ENCODE data around the gene DMRTC2.
"Not testable (repeated sequence)": the region's sequence is repeated elsewhere in the genome, so short reads cannot be mapped to it uniquely, and the experiment has no call there.

Gene DMRTC2

DNA sequence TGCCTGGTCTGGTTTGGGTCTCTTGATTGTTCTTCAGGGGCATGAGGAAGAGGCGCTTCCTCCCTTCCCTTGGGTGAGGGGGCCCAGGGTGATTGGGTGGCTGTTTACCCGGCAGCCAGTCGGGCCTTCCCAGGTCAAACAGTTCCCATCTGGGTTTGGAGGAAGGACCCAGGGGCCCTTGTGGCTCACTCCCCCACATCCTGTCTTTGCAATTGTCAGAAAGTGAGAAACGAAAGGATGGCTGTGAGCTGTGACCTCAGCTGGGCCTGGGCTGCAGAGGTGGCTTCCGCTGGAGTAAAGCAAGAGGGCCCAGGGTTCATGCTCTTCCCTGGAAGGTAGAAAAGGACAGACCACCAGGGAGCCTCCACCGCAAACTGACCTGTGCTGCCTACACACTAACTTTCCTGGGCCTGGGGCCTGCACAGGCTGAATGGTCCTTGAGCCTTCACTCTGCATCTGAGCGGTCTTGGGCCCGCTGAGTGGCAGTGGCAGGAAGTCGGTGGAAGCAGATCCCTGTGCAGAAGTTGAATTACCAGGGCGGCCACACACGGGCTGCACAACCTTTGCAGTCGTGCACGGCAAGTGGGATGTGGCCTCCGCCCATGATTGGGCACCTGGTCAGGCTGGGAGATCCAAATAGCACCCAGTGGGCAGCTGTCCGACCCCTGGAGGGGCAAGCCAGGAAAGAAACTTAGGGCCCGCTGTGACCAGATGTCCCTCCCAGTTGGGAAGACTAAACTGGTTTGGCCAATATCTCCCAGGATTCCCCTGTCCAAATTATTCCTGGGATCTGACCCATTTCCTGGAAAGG, 26.9 kb downstream of the DMRTC2 start:
- no peak for DNase-seq (ENCODE audit: low read depth in 2 of 2)

DNA sequence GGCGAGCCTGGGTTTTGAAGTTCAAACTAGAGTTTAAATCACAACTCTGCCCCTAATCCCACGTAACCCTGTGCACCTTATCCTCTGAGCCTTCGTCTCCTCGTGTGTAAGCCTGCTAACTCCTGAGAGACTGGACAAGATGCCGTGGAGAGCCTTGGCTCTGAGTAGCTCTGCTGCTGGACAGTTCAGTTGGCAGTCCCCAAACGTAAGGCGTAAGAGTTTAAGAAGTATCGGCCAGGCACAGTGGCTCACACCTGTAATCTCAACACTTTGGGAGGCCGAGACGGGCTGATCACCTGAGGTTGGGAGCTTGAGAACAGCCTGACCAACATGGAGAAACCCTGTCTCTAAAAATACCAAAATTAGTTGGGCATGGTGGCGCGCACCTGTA, 27.5 kb downstream of the DMRTC2 start:
- no peak for DNase-seq (ENCODE audit: low read depth in 2 of 2)

DNA sequence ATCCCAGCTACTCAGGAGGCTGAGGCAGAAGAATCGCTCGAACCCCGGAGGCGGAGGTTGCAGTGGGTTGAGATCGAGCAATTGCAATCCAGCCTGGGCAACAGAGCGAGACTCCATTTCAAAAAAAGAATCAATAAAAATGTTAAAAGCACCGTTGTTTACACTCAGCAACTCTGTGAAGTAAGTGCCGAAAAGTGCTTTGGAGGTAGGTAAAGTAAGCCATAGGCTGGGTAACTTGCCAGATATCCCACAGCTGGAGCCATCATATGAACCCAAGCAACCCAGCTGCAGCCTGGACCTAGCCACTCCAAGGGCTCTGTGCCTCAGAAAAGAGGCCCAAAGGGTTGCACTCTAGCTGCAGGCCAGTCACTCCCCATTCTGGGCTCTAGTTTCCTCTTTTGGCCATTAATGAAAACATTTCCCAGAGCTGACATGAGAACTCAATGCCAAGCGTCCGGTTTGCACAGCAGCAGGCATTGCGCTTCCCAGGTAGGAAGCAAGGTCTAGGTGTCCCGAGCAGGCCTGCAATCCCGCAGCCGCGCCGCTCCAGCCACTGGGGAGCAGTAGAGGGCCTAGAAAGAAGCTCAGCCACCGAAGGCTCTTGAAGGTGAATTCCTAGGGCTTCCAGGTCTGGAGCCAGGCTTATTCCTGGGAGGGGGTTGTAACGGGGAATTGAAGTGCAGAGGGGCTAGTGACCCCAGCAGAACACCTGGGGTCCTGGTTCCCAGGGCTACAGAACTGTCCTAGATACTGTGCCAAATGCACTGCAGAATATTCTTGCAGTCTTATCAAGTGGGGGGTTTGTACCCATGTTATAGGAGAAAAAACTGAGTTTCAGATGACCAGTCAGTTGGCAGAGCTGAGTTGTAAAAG, 28.2 kb downstream of the DMRTC2 start:
- DNase-seq (ENCODE audit: low read depth in 2 of 2) = peak in 1 of 2 experiments; percentile 12

DNA sequence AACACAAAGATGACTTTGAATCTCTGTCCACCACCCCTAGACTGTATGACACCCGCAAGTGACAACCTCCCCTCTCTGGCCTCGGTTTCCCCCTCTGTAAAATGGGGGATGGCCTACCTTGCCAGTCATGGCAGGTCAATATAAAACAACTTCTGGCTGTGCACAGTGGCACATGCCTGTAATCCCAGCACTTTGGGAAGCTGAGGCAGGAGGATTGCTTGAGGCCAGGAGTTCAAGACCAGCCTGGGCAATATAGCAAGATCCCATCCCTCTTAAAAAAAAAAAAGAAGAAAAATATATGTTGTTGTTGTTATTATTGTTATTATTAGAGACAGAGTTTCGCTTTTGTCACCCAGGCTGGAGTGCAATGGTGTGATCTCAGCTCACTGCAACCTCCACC, 31.1 kb downstream of the DMRTC2 start:
- not testable (repeated sequence) for DNase-seq (ENCODE audit: low read depth in 2 of 2)

DNA sequence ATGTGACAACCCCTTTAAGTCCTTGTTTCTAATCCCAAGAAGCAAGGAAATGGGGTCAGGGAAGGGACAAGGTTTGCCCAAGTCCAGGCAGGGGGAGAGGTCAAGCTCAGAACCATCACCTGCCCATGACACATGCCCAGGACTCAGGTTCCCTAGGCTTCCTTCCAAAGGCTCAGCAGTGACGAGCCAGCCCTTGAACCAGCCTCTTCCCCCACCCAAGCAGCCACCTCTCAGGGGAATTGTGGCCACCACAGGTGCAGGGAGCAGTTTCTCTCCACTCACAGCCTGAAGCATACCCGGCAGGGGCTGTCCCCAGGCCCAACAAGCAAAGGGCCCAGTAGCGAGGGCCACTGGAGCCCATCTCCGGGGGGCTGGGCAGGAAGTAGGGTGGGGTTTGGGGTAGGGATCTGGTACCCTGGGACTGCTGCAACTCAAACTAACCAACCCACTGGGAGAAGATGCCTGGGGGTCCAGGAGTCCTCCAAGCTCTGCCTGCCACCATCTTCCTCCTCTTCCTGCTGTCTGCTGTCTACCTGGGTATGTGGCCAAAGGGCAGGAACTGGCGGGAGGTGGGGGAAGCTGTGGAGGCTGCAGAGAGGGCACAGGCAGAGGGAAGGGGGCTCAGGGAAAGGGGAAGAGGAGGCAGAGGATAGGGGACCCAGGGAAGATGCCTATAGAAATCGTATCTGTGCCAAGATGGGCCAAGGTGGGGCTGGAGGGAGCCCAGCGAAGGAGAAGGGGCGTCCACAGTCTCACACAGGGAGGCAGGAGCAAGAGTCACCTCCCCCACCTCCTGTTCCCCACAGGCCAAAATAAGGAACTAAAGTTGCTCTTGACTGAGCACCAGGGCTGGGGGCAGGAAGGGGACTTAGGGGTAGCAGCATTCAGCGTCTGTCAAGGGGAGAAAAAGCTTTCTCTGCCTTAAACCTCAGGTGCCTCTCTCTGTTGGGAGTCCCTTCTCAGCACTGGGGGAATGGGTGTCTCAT, 32.3 kb downstream of the DMRTC2 start, which contains the start of gene CD79A:
Gene CD79A (plus strand): TSS at position 433 of the 986 bp plus-strand sequence. CDS start 26 bp downstream, at position 459.
- DNase-seq (ENCODE audit: low read depth in 2 of 2) = no peak

DNA sequence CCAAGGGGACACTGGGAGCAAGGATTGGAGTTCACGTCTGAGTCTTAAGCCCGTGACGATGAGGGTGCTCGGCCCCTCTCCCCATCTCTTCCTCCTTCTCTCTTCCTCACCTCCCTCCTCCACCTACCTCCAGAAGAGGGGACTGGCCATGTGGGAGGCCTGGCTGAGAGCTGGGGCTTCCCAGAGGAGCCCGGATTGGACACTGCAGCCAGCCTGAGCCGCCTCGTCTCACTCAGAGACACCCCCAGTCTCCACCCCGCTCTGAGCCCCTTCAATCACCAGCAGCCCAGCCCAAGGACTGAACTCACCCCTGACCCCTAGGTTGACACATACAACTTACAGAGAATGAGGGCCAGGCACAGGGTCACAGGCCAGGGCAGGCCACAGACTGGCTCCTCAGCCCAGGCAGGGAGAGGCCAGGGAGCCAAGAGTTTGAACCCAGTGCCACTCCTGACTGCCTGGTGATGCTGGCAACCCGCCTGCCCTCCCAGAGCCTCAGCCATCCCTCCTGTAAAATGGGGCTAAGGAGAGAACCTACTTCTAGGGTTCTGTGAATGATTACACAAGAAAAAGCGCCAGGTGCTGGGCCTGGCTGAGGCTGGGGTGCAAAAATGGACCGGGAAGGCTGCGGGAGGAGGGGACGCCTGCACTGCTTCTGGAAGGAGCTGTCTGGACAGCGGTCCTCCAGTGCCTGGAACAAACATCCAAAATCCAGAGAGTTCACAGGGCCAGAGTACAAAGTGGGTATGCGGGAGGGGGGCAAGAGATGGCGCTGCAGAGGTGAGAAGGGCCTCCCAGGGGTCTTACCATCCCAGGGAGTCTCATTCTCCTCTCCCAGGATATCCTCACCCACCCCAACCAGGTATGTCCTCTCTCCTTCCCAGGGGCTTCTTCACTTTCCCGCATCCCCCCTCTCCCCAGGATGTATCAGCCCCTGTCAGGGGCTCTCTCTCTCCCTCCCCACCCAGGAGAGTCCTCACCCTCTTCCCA, 33.4 kb downstream of the DMRTC2 start:
- no peak for DNase-seq (ENCODE audit: low read depth in 2 of 2)

DNA sequence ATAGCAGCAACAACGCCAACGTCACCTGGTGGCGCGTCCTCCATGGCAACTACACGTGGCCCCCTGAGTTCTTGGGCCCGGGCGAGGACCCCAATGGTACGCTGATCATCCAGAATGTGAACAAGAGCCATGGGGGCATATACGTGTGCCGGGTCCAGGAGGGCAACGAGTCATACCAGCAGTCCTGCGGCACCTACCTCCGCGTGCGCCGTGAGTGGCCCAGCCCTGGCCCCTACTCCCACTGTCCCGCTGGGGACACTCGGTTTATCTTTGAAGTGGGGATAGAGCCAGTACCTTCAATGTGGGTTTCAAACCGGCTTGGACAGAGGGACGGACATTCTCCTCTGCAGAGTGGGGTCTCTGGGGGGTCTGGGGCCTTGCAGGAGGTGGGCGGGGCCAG, 34.2 kb downstream of the DMRTC2 start:
- no peak for DNase-seq (ENCODE audit: low read depth in 2 of 2)

DNA sequence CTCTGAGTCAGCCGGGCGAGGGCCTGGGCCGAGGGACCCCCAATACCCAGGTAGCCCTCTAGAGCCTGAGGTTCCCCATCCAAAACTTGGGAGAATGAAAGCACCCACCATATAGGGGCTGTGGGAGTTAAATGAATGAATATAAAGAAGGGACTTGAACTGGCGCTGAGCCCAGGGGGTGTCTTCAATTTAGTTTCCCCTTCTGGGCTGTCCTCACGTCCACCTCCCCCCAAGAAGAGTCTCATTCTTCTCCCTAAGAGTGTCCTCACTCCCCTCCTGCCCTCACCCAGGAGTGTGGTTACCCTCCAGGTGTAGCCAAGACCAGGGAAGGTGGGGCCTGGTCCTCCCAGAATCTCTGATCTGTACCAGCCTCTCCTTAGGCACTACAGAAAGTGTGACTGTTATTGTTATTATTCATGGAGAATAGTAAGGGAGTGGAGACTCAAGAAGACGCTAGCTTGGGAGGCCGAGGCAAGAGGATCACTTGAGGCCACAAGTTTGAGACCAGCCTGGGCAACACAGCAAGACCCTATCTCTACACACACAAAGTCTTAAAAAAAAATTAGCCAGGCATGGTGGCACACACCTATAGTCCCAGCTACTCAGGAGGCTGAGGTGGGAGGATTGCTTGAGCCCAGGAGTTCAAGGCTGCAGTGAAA, 35.0 kb downstream of the DMRTC2 start:
- DNase-seq (ENCODE audit: low read depth in 2 of 2) = no peak

DNA sequence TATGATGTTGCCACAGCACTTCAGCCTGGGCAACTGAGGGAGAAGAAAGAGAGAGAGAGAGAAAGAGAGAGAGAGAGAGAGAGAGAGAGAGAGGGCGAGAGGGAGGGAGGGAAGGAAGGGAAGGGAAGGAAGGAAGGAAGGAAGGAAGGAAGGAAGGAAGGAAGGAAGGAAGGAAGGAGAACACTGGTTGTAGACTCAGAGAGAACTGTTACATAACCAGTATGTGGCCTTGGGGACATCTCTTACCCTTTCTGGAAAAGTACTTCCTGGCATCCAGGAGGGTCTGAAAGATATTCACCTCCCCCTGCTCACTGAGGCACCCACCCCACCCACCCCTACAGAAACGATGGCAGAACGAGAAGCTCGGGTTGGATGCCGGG, 35.5 kb downstream of the DMRTC2 start:
- DNase-seq (ENCODE audit: low read depth in 2 of 2) = no peak

DNA sequence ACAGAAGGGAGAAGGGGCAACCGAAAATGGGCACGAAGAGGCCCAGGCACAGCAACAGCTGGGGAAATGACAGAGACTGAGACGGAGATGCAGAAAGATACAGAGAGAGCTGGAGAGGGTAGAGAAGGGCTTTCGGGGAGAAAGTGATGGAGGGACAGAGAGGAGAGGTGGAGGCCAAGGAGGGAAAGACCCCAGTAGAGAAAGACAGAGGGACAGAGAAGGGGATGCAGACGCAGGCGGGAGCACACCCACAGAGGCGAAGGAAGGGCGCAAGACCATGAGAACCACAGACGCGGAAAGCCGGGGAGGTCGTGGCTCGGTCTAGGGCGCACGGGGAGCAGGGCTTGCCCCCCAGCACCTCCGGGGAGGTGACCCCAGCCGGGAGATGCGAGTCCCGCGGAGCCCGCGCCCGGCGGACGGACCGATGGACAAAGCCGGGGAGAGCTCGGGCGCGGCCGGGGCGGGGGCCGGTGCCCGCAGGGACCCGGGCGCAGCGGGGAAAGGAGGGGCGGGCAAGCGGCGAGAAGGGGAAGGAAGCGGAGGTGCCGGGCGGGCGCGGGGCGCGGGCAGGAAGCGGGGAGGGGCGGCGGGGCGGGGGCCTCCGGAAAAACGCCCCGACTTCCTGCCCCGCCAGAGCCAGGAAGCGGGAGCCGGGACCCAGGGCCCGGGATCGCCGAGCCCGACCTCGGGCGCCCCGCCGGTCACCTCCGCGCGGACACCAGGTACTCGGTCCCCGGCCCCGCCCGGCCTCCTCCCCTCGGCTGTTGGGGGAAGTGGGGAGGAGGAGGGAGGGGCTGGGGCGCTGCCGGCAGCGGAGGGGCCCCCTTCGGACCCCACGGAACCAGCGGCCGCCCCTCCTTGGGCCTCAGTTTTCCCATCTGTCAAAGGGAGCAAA, 38.0 kb downstream of the DMRTC2 start, which contains the start of gene ARHGEF1:
Gene ARHGEF1 (plus strand): TSS at position 617 of the 895 bp plus-strand sequence. CDS start 4,899 bp downstream, outside the sequence.
- no peak for DNase-seq (ENCODE audit: low read depth in 2 of 2)

DNA sequence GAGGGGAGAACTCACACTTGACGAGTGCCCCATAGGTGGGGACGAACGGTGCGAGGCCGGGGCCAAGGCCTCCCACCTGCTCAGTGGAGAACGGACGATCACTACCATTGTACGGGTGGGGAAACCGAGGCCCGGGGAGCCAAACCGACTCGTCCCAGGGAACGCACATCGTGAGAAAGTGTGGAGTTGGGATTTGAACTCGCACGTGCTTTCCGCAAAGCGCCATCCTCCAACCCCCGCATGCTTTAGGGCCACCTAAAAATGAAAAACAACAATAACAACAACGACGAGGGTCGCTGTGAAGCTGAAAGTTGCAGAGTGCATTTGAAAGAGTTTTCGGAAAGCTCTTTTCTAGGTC, 38.6 kb downstream of the DMRTC2 start:
- no peak for DNase-seq (ENCODE audit: low read depth in 2 of 2)

DNA sequence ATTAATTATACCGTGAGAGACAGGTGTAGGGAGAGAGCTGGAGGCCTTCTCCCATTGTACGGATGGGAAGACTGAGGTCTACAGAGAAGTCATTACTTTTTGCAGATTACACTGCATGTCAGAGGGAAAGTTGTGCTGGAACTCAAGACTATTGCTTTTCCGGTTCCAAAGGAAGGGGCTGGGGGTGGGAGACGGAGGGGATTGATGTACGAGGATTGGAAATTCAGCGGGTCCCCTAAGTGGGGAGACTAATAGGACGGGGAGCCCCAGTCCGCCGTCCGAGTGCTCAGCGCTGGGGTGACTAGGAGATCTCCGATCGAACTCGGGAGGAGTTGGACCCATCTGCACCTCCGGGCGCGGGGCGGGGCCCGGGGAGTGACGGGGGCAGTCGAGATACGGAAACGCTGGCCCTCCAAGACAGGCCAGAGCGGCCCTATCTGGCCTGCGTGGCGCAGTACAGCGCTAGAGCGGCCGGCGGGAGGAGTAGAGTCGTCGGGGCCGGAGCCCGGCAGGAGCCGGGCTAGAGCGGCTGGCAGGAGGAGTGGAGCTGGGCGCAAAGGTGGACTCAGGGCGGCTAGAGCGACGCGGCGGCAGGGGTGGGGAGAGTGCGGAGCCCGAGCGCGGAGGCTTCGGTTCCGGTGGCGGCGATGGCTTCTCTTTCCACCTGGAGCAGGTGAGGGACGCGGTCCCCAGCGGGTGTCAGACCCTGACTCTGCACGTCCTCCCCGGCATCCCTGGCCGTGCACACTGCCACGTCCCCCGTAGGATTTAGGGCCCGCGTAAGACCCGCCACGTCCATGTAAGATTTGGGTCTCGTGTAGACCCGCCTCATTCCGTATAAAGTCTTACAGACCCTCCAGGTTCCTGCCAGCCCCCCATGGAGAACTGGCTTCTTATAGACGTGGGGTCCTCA, 39.2 kb downstream of the DMRTC2 start:
- peak; percentile 91 to 92 for DNase-seq (ENCODE audit: low read depth in 2 of 2)

DNA sequence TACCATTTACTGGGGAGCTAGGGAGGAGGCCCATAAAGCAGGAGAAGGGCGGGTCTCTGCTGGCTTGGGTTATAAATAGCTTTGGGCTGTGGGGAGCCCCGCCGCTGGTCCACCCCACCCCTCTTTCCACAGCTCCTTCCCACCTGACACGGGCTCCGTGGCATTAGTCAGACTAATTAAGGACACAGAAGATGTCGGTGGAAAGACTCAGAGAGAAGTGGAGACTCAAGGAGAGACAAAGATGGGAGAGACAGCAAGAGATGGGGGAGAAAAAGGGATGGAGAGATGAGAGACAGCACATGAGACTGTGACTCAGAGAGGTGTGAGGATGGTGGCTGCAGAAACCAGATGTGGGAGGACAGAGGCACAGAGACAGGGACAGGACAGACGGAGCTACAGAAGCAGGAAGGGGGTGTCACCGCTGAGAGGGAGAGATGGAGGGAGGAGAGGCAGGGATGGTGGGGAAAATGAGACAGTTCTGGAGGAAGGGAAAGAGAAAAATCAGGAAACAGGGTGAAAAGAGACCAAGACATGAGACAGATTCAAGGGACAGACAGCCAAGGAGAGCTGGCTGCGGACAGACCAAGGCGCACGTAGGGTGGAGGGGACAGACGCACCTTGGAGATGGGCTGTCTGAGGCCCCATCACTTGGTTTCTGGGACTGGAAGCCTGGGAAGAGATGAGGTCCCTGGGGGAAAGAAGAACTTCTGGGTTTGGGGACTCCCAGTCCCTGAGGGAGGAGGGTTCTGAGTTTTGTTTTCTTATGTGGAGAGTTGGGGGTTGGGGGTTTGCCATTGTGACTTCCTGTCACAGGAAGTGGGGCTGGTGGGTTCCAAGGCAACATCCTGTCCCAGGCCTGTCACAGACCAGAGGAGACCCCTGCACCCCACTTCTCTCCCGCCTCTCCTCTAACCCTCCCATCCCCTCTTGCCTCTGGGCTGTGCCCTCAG, 42.2 kb downstream of the DMRTC2 start:
- DNase-seq (ENCODE audit: low read depth in 2 of 2) = no peak

DNA sequence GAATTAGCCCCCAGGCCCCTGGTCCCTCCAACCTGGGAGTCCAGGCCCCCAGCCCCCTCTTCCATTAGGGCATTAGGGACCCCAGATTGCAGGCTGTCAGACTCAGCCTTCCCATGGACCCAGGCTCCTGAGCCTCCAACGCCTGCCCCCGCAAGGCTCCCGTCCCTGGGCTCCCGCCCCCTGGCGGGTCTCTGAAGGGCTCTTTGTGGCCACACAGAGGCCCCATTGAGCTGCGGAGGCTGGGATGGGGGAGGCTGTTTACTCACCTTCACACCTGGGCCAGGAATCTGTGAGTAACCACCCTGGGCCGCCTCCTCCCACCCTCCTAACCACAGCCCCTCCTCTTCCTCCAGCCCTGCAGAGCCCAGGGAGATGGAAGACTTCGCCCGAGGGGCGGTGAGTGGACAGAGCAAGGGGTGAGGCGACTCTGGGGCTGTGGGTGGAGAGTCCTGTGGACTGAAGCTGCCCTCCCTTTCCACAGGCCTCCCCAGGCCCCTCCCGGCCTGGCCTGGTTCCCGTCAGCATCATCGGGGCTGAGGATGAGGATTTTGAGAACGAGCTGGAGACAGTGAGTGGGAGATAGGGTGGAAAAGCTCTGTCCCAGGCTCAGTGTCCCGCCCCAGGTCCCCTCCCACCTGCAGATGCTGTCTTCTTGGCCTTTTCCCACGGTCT, 43.0 kb downstream of the DMRTC2 start:
- DNase-seq (ENCODE audit: low read depth in 2 of 2) = no peak

DNA sequence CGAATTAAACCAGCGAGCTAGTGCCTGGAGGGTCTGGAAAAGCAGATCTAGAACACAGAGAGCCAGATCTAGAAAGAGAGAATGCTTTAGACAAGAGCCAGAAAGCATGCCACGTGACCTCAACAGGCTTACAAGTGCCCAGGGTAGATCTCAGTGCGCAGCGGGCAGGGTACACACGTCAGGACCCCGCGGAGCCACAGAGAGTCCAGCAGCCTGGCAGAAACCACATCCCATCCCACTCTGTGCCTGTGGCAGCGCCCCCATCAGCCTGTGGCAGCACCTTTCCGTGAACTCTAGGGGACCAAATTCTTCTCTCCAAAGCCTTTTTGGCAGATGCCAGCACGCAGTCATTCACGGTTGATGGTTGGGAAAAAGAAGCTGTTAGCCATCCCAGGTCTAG, 44.1 kb downstream of the DMRTC2 start:
- DNase-seq (ENCODE audit: low read depth in 2 of 2) = no peak

DNA sequence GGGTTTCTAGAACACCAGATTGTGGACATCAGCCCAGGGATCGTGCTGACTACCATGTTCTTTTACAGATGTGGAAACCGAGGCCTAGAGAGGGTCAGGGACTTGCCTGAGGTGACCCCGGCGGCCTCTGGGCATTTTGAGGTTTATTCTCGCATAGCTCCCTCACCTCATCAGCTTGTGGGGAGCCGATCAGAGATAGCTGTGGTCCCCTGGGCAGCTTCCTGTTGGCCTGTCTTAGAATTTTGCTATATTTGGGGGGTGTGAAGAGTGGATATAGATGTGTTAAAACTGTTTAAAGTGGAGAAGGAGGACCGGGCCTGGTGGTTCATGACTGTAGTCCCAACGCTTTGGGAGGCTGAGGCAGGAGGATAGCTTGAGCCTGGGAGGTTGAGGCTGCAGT, 45.1 kb downstream of the DMRTC2 start:
- DNase-seq (ENCODE audit: low read depth in 2 of 2) = no peak
